Endodermal cell (in vitro differentiated cells): ENCODE results near the gene USH1G. TPM values are rescaled to one million over a fixed set of nuclear protein-coding genes. Genes with fewer than 3 reads are reported as not detected.
A peak's percentile ranks its signal among the peaks of the same experiment; 100 is the strongest.
"Not testable (repeated sequence)": the region's sequence is repeated elsewhere in the genome, so short reads cannot be mapped to it uniquely, and the experiment has no call there.

Experiments
- DNase-seq: peaks from one replicate; pipeline ENCODE4 v3.0.0-alpha.2; 2017
- H3K27ac ChIP-seq: 2 replicates; pipeline ENCODE4 v1.5.1; 2013; ENCODE audit warnings: mild to moderate bottlenecking, low read depth, low read length, moderate library complexity
- H3K27me3 ChIP-seq: 2 replicates; pipeline ENCODE4 v1.6.1; 2013; ENCODE audit warnings: mild to moderate bottlenecking, low read length, moderate library complexity; ENCODE audit not compliant: insufficient read depth, control insufficient read depth, poor library complexity, severe bottlenecking
- H3K36me3 ChIP-seq: 2 replicates; pipeline ENCODE4 v1.7.0; 2013; ENCODE audit warnings: mild to moderate bottlenecking, low read length, moderate library complexity; ENCODE audit not compliant: control insufficient read depth, insufficient read depth
- H3K4me1 ChIP-seq: one replicate; pipeline ENCODE4 v1.7.0; 2013; ENCODE audit warnings: low read length; ENCODE audit not compliant: control insufficient read depth, insufficient read depth
- H3K4me3 ChIP-seq: 2 replicates; pipeline ENCODE4 v1.5.1; 2013; ENCODE audit warnings: mild to moderate bottlenecking, low read length, moderate library complexity
- H3K9ac ChIP-seq: 2 replicates; pipeline ENCODE4 v1.6.1; 2013; ENCODE audit warnings: mild to moderate bottlenecking, low read length, moderate library complexity; ENCODE audit not compliant: poor library complexity, severe bottlenecking; ENCODE audit errors: extremely low read depth
- H3K9me3 ChIP-seq: 2 replicates; pipeline ENCODE4 v1.6.1; 2013; ENCODE audit warnings: mild to moderate bottlenecking, low read length, moderate library complexity; ENCODE audit not compliant: control insufficient read depth
- H3K27ac Mint-ChIP-seq: 2 replicates; pipeline ENCODE4 v1.8.0; 2020; ENCODE audit warnings: mixed read lengths
- H3K27me3 Mint-ChIP-seq: 2 replicates; pipeline ENCODE4 v1.8.0; 2021; ENCODE audit warnings: mild to moderate bottlenecking, mixed read lengths; ENCODE audit not compliant: insufficient read depth
- H3K36me3 Mint-ChIP-seq: 2 replicates; pipeline ENCODE4 v1.8.0; 2020; ENCODE audit warnings: low read depth, mixed read lengths
- H3K4me1 Mint-ChIP-seq: 2 replicates; pipeline ENCODE4 v1.8.0; 2020; ENCODE audit warnings: mixed read lengths
- H3K4me3 Mint-ChIP-seq: 2 replicates; pipeline ENCODE4 v1.8.0; 2020; ENCODE audit warnings: mild to moderate bottlenecking, moderate library complexity, mixed read lengths
- H3K9me3 Mint-ChIP-seq: 2 replicates; pipeline ENCODE4 v1.8.0; 2020; ENCODE audit warnings: mild to moderate bottlenecking, mixed read lengths
- CTCF ChIP-seq: fragments of 200-600 bp; sonication (generic); conservative IDR thresholded peaks from 2 replicates; pipeline ENCODE4 v1.5.0; 2021; ENCODE audit warnings: antibody characterized with exemption, mild to moderate bottlenecking
- WGBS, 2 experiments: methylation state at CpG; one replicate each; pipeline versions ENCODE4 v1.1.5 to v1.1.7; 2013; ENCODE audit warnings: missing lambda C conversion rate in 2 of 2, mixed read lengths in 1 of 2; ENCODE audit not compliant: insufficient coverage in 1 of 2, insufficient read length in 1 of 2; 5-methylcytosine and 5-hydroxymethylcytosine counted together
- total RNA-seq, 2 donors: library from RNA; stranded (reverse); fragmentation: NEBNext Ultra II Directional in 1 of 2; extraction: Animal tissue kit (Norgen Biotek cat#: 25700) in 1 of 2; gene quantifications; 2 replicates in 1 of 2; 3 replicates in 1 of 2; pipeline ENCODE4 v1.2.1, GENCODE V29; 2021

The USH1G gene
- total RNA-seq, 2 donors from 2014 or later = 0.11 to 0.13 TPM

DNA sequence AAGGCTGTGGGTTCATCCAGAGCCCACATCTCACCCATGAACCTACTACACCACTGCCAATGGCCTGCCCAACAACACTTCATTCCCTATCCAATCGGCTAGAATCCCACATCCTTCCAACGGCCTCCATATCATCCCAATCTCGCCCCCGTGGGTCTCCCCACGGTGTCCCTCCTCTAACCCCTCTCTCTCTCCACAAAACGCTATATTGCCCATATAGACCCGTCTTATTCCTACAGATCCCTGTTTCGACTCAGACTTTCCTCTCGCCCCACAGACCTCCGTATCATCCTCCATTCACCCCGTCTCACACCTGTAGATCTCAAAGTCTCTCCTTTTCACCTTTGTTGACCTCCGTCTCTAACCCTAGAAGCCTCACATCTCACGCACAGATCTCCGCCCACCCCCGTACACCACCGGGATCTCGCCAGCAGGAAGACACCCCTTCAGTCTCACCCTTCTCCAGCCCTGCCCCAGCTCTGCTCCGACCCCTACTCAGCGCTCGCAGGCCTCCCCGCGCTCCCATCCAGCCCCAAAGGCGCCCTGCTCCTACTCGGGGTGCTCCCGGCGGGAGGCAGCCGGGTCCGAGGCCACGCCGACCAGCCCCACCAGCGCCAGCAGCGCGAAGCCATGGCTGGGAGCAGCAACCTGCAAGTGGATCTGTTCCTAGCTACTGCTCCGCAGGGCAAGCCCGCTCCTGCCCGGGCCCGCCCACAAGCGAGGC, 50.6 kb downstream of the USH1G start, which contains the start of gene FDXR:
TSS of gene FDXR (minus strand) at position 682 of the 724 bp plus-strand sequence. CDS start at position 632, 50 bp downstream.
- TF ChIP-seq CTCF = no peak
- peak within 1 kb of the TSS; percentile 86 for H3K9ac ChIP-seq
- Mint-ChIP-seq H3K36me3 (peaks cover 4% of the 10 kb centered on the region), H3K9me3 (no peaks in the 10 kb centered on the region), H3K4me3 (peak within 1 kb of the TSS; percentile 73), H3K27ac (peak within 1 kb of the TSS; percentile 96), H3K27me3 (peaks cover 6% of the 10 kb centered on the region), H3K4me1 (peaks cover 16% of the 10 kb centered on the region)
- H3K36me3 ChIP-seq = peaks cover 3% of the 10 kb centered on the region
- no peak for DNase-seq
- 6% methylated on average over 26 to 38 of the region's 38 CpGs for WGBS, 2 experiments
- H3K4me1 ChIP-seq = no peaks in the 10 kb centered on the region
- no peaks in the 10 kb centered on the region for H3K9me3 ChIP-seq
- H3K27me3 ChIP-seq = no peaks in the 10 kb centered on the region
- peak within 1 kb of the TSS; percentile 77 for H3K27ac ChIP-seq
- peak within 1 kb of the TSS; percentile 95 for H3K4me3 ChIP-seq

- peaks cover 3% of the 10 kb centered on the region for H3K36me3 ChIP-seq
- H3K27ac ChIP-seq = no peak overlapping the region
- no peaks in the 10 kb centered on the region for H3K9me3 ChIP-seq
- H3K4me1 ChIP-seq = no peaks in the 10 kb centered on the region
- H3K4me1 Mint-ChIP-seq = peaks cover 16% of the 10 kb centered on the region
- H3K27me3 ChIP-seq = no peaks in the 10 kb centered on the region
- H3K27me3 Mint-ChIP-seq = peaks cover 6% of the 10 kb centered on the region
- 85 to 91% methylated on average over 7 to 11 of the region's 11 CpGs for WGBS, 2 experiments
- no peak overlapping the region for H3K9ac ChIP-seq
- no peak for TF ChIP-seq CTCF
- no peaks in the 10 kb centered on the region for H3K9me3 Mint-ChIP-seq
- H3K4me3 Mint-ChIP-seq = peak overlapping the region; percentile 73
- H3K36me3 Mint-ChIP-seq = peaks cover 4% of the 10 kb centered on the region
- H3K4me3 ChIP-seq = peak overlapping the region; percentile 90
- DNase-seq = no peak
- H3K27ac Mint-ChIP-seq = no peak overlapping the region
Measured at GRCh38 chr17:74871356-74872076, 51.5 kb downstream of the USH1G start.

- no peak overlapping the region for H3K27ac Mint-ChIP-seq
- Histone ChIP-seq H3K9ac (no peak overlapping the region), H3K4me3 (no peak overlapping the region), H3K27me3 (no peaks in the 10 kb centered on the region), H3K4me1 (no peaks in the 10 kb centered on the region), H3K9me3 (no peaks in the 10 kb centered on the region), H3K36me3 (peaks cover 3% of the 10 kb centered on the region), H3K27ac (no peak overlapping the region)
- H3K9me3 Mint-ChIP-seq = no peaks in the 10 kb centered on the region
- DNase-seq = no peak
- TF ChIP-seq CTCF = no peak
- 89% methylated on average over 3 of the region's 3 CpGs; no CpG with 5 or more reads in 1 of the 2 experiments for WGBS, 2 experiments
- H3K4me1 Mint-ChIP-seq = peaks cover 10% of the 10 kb centered on the region
- H3K4me3 Mint-ChIP-seq = no peak overlapping the region
- peaks cover 4% of the 10 kb centered on the region for H3K36me3 Mint-ChIP-seq
- peaks cover 4% of the 10 kb centered on the region for H3K27me3 Mint-ChIP-seq
Measured at GRCh38 chr17:74870512-74870911, 52.5 kb downstream of the USH1G start.

GRCh38 chr17:74870028-74870427, 53.0 kb downstream of the USH1G start:
- H3K4me3 Mint-ChIP-seq, H3K9ac ChIP-seq, H3K9me3 Mint-ChIP-seq, H3K27me3 Mint-ChIP-seq, H3K9me3 ChIP-seq, H3K27ac ChIP-seq, H3K27me3 ChIP-seq, H3K27ac Mint-ChIP-seq, DNase-seq, H3K4me1 ChIP-seq, H3K36me3 Mint-ChIP-seq, H3K36me3 ChIP-seq, H3K4me3 ChIP-seq, H3K4me1 Mint-ChIP-seq: not testable (repeated sequence)
- WGBS, 2 experiments = 80 to 85% methylated on average over 9 of the region's 9 CpGs
